ENCODE measurements around the gene KRTAP10-1.
"Not testable (repeated sequence)": the region's sequence is repeated elsewhere in the genome, so short reads cannot be mapped to it uniquely, and the experiment has no call there.

KRTAP10-1 gene

GRCh38 chr21:44506279-44507255, 33.4 kb downstream of the KRTAP10-1 start:
- Mint-ChIP-seq H3K36me3 (ENCODE audit: low read depth) (no peaks in the 10 kb centered on the region), H3K4me3 (no peak overlapping the region), H3K27ac (no peak overlapping the region), H3K4me1 (ENCODE audit: low read depth) (peaks cover 19% of the 10 kb centered on the region), H3K9me3 (peaks cover 6% of the 10 kb centered on the region), H3K27me3 (peaks cover 46% of the 10 kb centered on the region)
- intact Hi-C loops (cut with micrococcal nuclease), result no loop called here

- Mint-ChIP-seq H3K36me3 (ENCODE audit: low read depth) (no peaks in the 10 kb centered on the region), H3K27me3 (peaks cover 43% of the 10 kb centered on the region), H3K9me3 (peaks cover 6% of the 10 kb centered on the region), H3K4me1 (ENCODE audit: low read depth) (peaks cover 19% of the 10 kb centered on the region), H3K27ac (no peak overlapping the region), H3K4me3 (no peak overlapping the region)
- intact Hi-C loops (cut with micrococcal nuclease), result no loop called here
Measured at GRCh38 chr21:44505673-44506278, 34.2 kb downstream of the KRTAP10-1 start.

GRCh38 chr21:44503901-44504399, 36.0 kb downstream of the KRTAP10-1 start:
- Mint-ChIP-seq H3K27me3 (peaks cover 30% of the 10 kb centered on the region), H3K9me3 (peaks cover 6% of the 10 kb centered on the region), H3K36me3 (ENCODE audit: low read depth) (no peaks in the 10 kb centered on the region), H3K27ac (peak overlapping the region; percentile 42), H3K4me3 (no peak overlapping the region), H3K4me1 (ENCODE audit: low read depth) (peaks cover 9% of the 10 kb centered on the region)
- intact Hi-C loops (cut with micrococcal nuclease), result no loop called here

- not testable (repeated sequence) for H3K4me3 Mint-ChIP-seq; H3K4me1 Mint-ChIP-seq (ENCODE audit: low read depth)
- peak overlapping the region; percentile 56 for H3K27ac Mint-ChIP-seq
Measured at GRCh38 chr21:44503006-44503889, 36.7 kb downstream of the KRTAP10-1 start.

GRCh38 chr21:44502171-44502958, 37.6 kb downstream of the KRTAP10-1 start:
- Mint-ChIP-seq H3K4me3 (no peak overlapping the region), H3K27ac (peak overlapping the region; percentile 56), H3K36me3 (ENCODE audit: low read depth) (no peaks in the 10 kb centered on the region), H3K9me3 (peaks cover 6% of the 10 kb centered on the region), H3K4me1 (ENCODE audit: low read depth) (peaks cover 15% of the 10 kb centered on the region), H3K27me3 (peaks cover 27% of the 10 kb centered on the region)
- intact Hi-C loops (cut with micrococcal nuclease), result no loop called here

More at GRCh38 chr21:44503006-44503889, 36.7 kb downstream of the KRTAP10-1 start:
- intact Hi-C loops (cut with micrococcal nuclease); H3K36me3 Mint-ChIP-seq (ENCODE audit: low read depth); H3K9me3 Mint-ChIP-seq: not testable (repeated sequence)
- peaks cover 26% of the 10 kb centered on the region for H3K27me3 Mint-ChIP-seq

- H3K4me1 Mint-ChIP-seq (ENCODE audit: low read depth), result peaks cover 17% of the 10 kb centered on the region
- intact Hi-C loops (cut with micrococcal nuclease), result no loop called here
- no peak overlapping the region for H3K4me3 Mint-ChIP-seq
- peaks cover 36% of the 10 kb centered on the region for H3K27me3 Mint-ChIP-seq
- H3K27ac Mint-ChIP-seq, result no peak overlapping the region
- peaks cover 6% of the 10 kb centered on the region for H3K9me3 Mint-ChIP-seq
- no peaks in the 10 kb centered on the region for H3K36me3 Mint-ChIP-seq (ENCODE audit: low read depth)
Measured at GRCh38 chr21:44500111-44500510, 39.9 kb downstream of the KRTAP10-1 start.

GRCh38 chr21:44499631-44500030, 40.4 kb downstream of the KRTAP10-1 start:
- no peak overlapping the region for H3K27ac Mint-ChIP-seq
- peaks cover 40% of the 10 kb centered on the region for H3K27me3 Mint-ChIP-seq
- no peak overlapping the region for H3K4me3 Mint-ChIP-seq
- intact Hi-C loops (cut with micrococcal nuclease), result no loop called here
- peaks cover 17% of the 10 kb centered on the region for H3K4me1 Mint-ChIP-seq (ENCODE audit: low read depth)
- H3K36me3 Mint-ChIP-seq (ENCODE audit: low read depth), result no peaks in the 10 kb centered on the region
- H3K9me3 Mint-ChIP-seq, result peaks cover 6% of the 10 kb centered on the region

GRCh38 chr21:44499211-44499560, 40.8 kb downstream of the KRTAP10-1 start:
- H3K27ac Mint-ChIP-seq, result no peak overlapping the region
- H3K27me3 Mint-ChIP-seq, result peaks cover 44% of the 10 kb centered on the region
- no peaks in the 10 kb centered on the region for H3K36me3 Mint-ChIP-seq (ENCODE audit: low read depth)
- peaks cover 5% of the 10 kb centered on the region for H3K9me3 Mint-ChIP-seq
- no peak overlapping the region for H3K4me3 Mint-ChIP-seq
- intact Hi-C loops (cut with micrococcal nuclease), result no loop called here
- peaks cover 14% of the 10 kb centered on the region for H3K4me1 Mint-ChIP-seq (ENCODE audit: low read depth)

- Mint-ChIP-seq H3K9me3 (peaks cover 4% of the 10 kb centered on the region), H3K27ac (no peak overlapping the region), H3K4me1 (ENCODE audit: low read depth) (peaks cover 8% of the 10 kb centered on the region), H3K27me3 (peaks cover 44% of the 10 kb centered on the region), H3K36me3 (ENCODE audit: low read depth) (no peaks in the 10 kb centered on the region), H3K4me3 (no peak overlapping the region)
- intact Hi-C loops (cut with micrococcal nuclease), result no loop called here
Measured at GRCh38 chr21:44498280-44499210, 41.5 kb downstream of the KRTAP10-1 start.

- Mint-ChIP-seq H3K4me3 (no peak overlapping the region), H3K27me3 (peaks cover 39% of the 10 kb centered on the region), H3K27ac (peak overlapping the region; percentile 35)
Measured at GRCh38 chr21:44497703-44498126, 42.3 kb downstream of the KRTAP10-1 start.

GRCh38 chr21:44496564-44497550, 43.1 kb downstream of the KRTAP10-1 start:
- Mint-ChIP-seq H3K4me3 (no peak overlapping the region), H3K36me3 (ENCODE audit: low read depth) (peaks cover 16% of the 10 kb centered on the region), H3K4me1 (ENCODE audit: low read depth) (peaks cover 24% of the 10 kb centered on the region), H3K9me3 (peaks cover 21% of the 10 kb centered on the region), H3K27ac (peak overlapping the region; percentile 35), H3K27me3 (peaks cover 34% of the 10 kb centered on the region)
- intact Hi-C loops (cut with micrococcal nuclease), result no loop called here

More at GRCh38 chr21:44497703-44498126, 42.3 kb downstream of the KRTAP10-1 start:
- peaks cover 15% of the 10 kb centered on the region for H3K4me1 Mint-ChIP-seq (ENCODE audit: low read depth)
- intact Hi-C loops (cut with micrococcal nuclease), result no loop called here
- peaks cover 7% of the 10 kb centered on the region for H3K36me3 Mint-ChIP-seq (ENCODE audit: low read depth)
- H3K9me3 Mint-ChIP-seq, result peaks cover 12% of the 10 kb centered on the region

Data from dendritic cell treated with granulocyte-macrophage colony-stimulating factor and Interleukin-4, amounts not matched to agents 40 ng/mL and 50 ng/mL, for 4 days (primary cell).